Stimulated activated CD4-positive, alpha-beta T cell treated with anti-CD3 and anti-CD28 coated beads, TNF-alpha, amount 100 ng/mL, for 24 hours (primary cell): ENCODE data around the gene MASP1.
"Not testable (repeated sequence)": the region's sequence is repeated elsewhere in the genome, so short reads cannot be mapped to it uniquely, and the experiment has no call there.

Experiments used
- DNase-seq, 3 experiments: peaks; one replicate each; pipeline ENCODE4 v3.0.0-alpha.2; 2020; ENCODE audit warnings: low read depth in 3 of 3

Gene MASP1

GRCh38 chr3:187227658-187228258 lies 63.8 kb downstream of the MASP1 start:
- DNase-seq: no peak

GRCh38 chr3:187223799-187224198 lies 67.7 kb downstream of the MASP1 start:
- DNase-seq: no peak

GRCh38 chr3:187222801-187223200 lies 68.7 kb downstream of the MASP1 start:
- no peak for DNase-seq

- no peak for DNase-seq
These were observed 76.1 kb downstream of the MASP1 start for GRCh38 chr3:187215460-187215859.

GRCh38 chr3:187213616-187214015 lies 77.9 kb downstream of the MASP1 start:
- DNase-seq: no peak

- DNase-seq: no peak
These were observed 78.8 kb downstream of the MASP1 start for GRCh38 chr3:187212705-187213104.

GRCh38 chr3:187212196-187212545 lies 79.4 kb downstream of the MASP1 start:
- no peak for DNase-seq

GRCh38 chr3:187211532-187212195 lies 79.9 kb downstream of the MASP1 start:
- no peak for DNase-seq

GRCh38 chr3:187210545-187211327 lies 80.8 kb downstream of the MASP1 start:
- DNase-seq: no peak

- no peak for DNase-seq
These were observed 81.4 kb downstream of the MASP1 start for GRCh38 chr3:187210091-187210490.

- DNase-seq: no peak
These were observed 82.0 kb downstream of the MASP1 start for GRCh38 chr3:187209491-187209890.

GRCh38 chr3:187208159-187208558 lies 83.4 kb downstream of the MASP1 start:
- DNase-seq: no peak

GRCh38 chr3:187207624-187208023 lies 83.9 kb downstream of the MASP1 start:
- no peak for DNase-seq

GRCh38 chr3:187207062-187207461 lies 84.5 kb downstream of the MASP1 start:
- no peak for DNase-seq

- DNase-seq: no peak
These were observed 85.9 kb downstream of the MASP1 start for GRCh38 chr3:187205683-187206082.

- DNase-seq: not testable (repeated sequence)
These were observed 92.0 kb downstream of the MASP1 start for GRCh38 chr3:187199463-187200050.

- DNase-seq: no peak
These were observed 93.0 kb downstream of the MASP1 start for GRCh38 chr3:187198490-187198889.

GRCh38 chr3:187197335-187197649 lies 94.2 kb downstream of the MASP1 start, which contains the start of gene RTP1:
Gene RTP1 (plus strand): TSS chr3:187197486. CDS start chr3:187197516, 30 bp downstream.
- no peak for DNase-seq

GRCh38 chr3:187196573-187197334 lies 94.8 kb downstream of the MASP1 start:
- DNase-seq: no peak

- DNase-seq: no peak
These were observed 98.4 kb downstream of the MASP1 start for GRCh38 chr3:187193181-187193580.

- no peak for DNase-seq
These were observed 100.3 kb downstream of the MASP1 start for GRCh38 chr3:187191271-187191670.

- DNase-seq: no peak
These were observed 102.6 kb downstream of the MASP1 start for GRCh38 chr3:187188931-187189330.
